Measurements from ENCODE around the gene EFCC1.

DNA sequence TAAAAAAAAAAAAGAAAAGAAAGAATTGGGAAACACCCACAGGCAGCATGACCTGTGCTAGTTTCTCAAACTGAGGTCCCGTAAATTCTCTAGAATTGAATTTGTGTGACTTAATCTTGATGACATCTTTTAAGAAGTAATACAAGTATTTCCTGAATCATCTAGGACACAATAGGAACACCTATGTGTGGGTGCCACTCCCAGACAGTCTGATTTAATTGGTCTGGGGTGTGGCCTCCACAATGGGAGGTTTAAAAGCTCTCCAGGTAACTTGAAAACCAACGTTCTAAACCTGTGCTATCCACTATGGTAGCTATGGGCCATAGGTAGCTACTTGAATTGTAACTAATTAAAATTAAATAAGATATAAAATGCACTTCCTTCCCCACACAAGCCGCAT lies 35.3 kb upstream of the EFCC1 start:
- TF ChIP-seq, protein P1, sequence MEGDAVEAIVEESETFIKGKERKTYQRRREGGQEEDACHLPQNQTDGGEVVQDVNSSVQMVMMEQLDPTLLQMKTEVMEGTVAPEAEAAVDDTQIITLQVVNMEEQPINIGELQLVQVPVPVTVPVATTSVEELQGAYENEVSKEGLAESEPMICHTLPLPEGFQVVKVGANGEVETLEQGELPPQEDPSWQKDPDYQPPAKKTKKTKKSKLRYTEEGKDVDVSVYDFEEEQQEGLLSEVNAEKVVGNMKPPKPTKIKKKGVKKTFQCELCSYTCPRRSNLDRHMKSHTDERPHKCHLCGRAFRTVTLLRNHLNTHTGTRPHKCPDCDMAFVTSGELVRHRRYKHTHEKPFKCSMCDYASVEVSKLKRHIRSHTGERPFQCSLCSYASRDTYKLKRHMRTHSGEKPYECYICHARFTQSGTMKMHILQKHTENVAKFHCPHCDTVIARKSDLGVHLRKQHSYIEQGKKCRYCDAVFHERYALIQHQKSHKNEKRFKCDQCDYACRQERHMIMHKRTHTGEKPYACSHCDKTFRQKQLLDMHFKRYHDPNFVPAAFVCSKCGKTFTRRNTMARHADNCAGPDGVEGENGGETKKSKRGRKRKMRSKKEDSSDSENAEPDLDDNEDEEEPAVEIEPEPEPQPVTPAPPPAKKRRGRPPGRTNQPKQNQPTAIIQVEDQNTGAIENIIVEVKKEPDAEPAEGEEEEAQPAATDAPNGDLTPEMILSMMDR (conservative IDR thresholded peaks at IDR 0.05 in 1 of 2, IDR thresholded peaks at IDR 0.05 in 1 of 2; ENCODE audit: extremely low read depth in 1 of 2, insufficient read depth in 1 of 2, low read depth in 1 of 2, low read length in 2 of 2): no peak
- no peak for TF ChIP-seq EZH2 (IDR thresholded peaks at IDR 0.05; ENCODE audit: borderline replicate concordance, low read length)

Data from mammary epithelial cell (primary cell).